Stimulated activated CD8-positive, alpha-beta memory T cell treated with anti-CD3 and anti-CD28 coated beads, Interleukin-7, amount 100 ng/mL, for 1 hour (primary cell): Measurements from ENCODE around the gene ZFAND3.
"Not testable (repeated sequence)": the region's sequence is repeated elsewhere in the genome, so short reads cannot be mapped to it uniquely, and the experiment has no call there.

ENCODE experiments used
- DNase-seq, 2 donors: peaks; one replicate each; pipeline ENCODE4 v3.0.0-alpha.2; 2020; ENCODE audit warnings: low read depth in 2 of 2

ZFAND3 gene

DNA sequence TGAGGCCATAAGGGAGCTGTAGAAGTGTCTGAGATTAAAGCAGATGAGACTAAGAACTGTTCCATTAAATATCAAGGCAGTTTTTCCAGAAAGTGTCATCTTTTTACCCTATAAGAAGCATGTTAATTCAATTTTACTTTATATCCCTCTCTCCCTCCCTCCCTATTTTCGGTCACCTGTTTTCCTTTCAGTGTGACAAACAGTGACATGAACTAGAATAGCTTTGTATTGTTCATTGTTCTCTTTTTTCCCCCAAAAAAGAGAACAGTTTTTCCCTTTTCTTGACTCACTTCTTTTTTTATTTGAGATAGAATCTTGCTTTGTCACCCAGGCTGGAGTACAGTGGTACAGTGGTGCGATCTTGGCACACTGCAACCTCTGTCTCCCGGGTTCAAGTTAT, 269.3 kb downstream of the ZFAND3 start:
- no peak for DNase-seq

DNA sequence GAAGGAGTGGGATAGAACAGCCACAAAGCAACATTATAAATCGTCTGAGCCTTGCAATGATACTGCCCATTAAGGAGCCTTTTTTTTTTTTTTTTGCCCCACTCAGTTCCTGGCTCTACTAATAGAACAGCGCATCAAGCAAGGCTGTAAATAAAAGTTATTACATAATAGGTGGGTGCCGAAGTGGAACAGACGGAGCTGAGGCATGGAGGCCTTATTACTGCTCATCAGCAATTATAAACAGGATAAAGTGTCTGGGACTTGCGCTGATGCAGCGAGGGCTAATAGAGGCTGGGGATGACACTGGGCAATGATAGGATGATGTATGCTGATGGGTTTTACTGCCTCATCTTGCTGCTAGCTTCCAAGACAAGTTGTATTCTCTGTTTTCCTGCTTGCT, 272.1 kb downstream of the ZFAND3 start:
- DNase-seq = no peak

- no peak for DNase-seq
Observed at GRCh38 chr6:38092465-38092864, 272.9 kb downstream of the ZFAND3 start.

- no peak for DNase-seq
Observed at GRCh38 chr6:38092964-38093363, 273.4 kb downstream of the ZFAND3 start.

DNA sequence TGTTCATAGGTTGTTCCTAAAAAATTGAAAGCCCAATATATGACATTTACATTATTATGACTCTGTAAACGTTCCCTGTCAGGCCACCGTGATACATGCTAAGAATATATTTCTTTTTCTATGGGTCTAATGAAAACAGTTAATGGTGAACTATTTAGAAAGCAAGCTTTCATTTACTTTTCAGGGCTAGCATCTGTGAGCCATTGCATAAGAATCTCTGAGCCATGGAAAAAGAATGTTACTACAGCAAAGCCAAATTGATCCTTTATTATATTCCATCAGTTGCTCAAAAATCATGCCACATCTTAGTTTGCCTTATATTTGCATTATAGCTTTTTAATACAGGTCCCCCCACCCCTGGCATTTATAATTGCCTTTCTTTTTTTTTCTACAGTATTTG, 275.5 kb downstream of the ZFAND3 start:
- no peak for DNase-seq

DNA sequence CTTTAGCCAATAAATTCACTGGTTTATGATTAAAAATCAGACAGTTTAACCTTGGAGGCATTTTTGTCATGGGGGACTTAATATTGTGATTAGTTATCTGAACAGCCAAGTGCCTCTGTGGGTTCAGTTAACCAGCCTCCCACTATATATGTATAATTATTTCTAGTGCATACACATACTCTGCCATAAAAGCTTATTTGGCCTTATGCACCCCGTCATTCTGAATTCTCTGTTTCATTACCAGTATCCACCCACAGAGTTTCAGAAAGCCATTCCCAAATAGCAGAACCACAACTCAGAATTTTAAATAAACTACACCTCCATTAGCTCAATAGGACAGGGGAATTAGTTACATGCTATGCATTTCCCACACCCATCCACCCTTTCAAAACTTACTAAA, 279.7 kb downstream of the ZFAND3 start:
- no peak for DNase-seq

GRCh38 chr6:38100380-38100779, 280.9 kb downstream of the ZFAND3 start:
- DNase-seq = no peak

GRCh38 chr6:38103921-38104320, 284.4 kb downstream of the ZFAND3 start:
- no peak for DNase-seq

DNA sequence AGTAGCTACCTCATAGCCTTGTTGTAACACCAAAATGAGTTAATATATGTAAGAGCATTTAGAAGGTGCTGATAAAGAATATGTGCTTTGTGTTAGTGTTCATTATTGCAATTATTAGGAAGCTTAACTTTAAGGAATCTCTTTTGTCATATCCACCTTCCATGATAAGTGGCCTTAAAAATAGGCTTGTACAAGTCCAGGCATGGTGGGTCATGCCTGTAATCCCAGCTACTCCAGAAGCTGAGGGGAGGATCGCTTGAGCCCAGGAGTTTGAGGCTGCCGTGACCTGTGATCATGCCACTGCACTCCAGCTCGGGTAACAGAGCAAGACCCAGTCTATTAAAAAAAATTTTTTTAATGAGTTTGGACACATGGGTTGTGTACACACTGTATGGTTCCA, 285.5 kb downstream of the ZFAND3 start:
- no peak for DNase-seq

- DNase-seq = no peak
Observed at GRCh38 chr6:38107073-38107472, 287.5 kb downstream of the ZFAND3 start.

DNA sequence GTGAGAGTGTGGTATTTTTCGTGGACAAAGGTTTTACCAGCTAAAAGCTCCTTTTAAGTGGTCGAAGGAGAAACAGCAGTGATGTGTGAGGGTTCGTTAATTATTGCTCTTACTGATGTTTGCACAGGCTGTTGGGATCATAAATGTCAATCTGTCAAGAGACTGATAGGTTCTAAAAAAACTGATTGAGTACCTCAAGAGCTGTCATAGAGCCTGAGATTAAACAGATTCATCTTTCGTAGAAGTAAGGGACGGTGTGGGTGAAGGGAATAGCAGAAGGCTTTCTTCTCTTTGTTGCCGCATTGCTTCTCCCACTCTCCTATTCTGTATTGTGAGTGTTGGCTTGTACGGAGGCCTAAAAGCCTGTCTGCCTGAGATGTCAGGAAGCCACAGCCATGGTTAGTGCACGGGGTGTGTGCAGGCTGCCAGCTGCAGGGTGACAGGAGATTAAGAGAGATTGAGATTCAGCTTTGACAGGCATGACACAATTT, 291.0 kb downstream of the ZFAND3 start:
- no peak for DNase-seq

GRCh38 chr6:38112181-38112580, 292.7 kb downstream of the ZFAND3 start:
- no peak for DNase-seq

GRCh38 chr6:38113825-38114576, 294.5 kb downstream of the ZFAND3 start:
- DNase-seq = no peak

- no peak for DNase-seq
Observed at GRCh38 chr6:38114976-38115625, 295.6 kb downstream of the ZFAND3 start.

- no peak for DNase-seq
Observed at GRCh38 chr6:38115626-38116008, 296.1 kb downstream of the ZFAND3 start.

DNA sequence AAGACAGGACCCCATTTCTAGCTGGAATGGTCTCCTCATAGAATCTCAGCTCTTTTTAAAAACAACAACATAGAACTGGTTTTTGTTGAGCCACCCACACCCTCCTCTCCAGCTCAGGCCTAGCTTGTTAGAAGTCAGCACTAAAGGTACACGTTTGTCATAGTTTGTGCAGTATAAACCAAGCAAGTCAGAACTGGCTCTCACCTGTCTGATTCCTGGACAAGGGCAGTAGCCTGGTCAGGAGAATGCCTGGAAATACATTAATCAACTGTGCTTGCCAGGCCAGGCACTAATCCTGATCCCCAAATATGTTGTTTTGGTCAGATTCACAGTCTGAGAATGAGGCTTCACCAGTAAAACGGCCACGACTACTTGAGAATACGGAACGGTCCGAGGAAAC, 296.7 kb downstream of the ZFAND3 start:
- no peak for DNase-seq

DNA sequence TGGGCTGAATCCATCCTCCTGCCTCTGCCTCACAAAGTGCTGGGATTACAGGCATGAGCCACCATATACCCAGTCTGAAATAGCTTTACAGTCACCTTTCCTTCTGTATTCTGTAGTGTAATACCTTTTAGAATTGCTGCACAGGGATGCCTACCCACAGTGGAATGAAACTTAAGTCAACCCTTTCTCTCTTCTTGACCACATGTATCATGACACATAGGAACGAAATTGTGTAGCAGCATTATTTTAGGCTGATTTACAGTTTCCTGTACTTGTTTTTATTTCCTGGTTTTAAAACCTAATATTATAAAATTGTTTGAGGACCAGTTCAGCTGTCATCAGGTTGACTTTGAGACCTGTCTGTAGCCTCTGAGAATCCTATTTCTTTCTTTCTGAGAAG, 297.8 kb downstream of the ZFAND3 start:
- DNase-seq = no peak

GRCh38 chr6:38118791-38119365, 299.4 kb downstream of the ZFAND3 start:
- no peak for DNase-seq

DNA sequence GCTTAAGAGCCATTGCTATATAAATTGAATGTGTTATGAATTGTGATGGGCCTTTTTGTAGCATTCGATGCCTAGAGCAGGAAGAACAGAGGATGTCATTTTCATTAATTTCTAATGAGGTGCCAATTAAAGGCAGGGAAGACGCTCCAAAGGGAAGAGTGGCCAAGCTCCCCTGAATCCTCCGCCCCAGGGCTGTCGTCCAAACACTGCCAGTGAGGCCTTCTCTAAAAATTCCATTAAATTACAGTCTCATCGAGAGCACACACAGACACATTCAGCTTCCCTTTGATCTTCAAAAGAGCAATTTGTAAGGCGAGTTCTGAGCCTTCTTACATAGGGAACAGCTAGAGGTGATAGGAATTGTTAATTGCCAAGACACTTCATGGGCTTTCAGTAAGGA, 300.0 kb downstream of the ZFAND3 start:
- no peak for DNase-seq

DNA sequence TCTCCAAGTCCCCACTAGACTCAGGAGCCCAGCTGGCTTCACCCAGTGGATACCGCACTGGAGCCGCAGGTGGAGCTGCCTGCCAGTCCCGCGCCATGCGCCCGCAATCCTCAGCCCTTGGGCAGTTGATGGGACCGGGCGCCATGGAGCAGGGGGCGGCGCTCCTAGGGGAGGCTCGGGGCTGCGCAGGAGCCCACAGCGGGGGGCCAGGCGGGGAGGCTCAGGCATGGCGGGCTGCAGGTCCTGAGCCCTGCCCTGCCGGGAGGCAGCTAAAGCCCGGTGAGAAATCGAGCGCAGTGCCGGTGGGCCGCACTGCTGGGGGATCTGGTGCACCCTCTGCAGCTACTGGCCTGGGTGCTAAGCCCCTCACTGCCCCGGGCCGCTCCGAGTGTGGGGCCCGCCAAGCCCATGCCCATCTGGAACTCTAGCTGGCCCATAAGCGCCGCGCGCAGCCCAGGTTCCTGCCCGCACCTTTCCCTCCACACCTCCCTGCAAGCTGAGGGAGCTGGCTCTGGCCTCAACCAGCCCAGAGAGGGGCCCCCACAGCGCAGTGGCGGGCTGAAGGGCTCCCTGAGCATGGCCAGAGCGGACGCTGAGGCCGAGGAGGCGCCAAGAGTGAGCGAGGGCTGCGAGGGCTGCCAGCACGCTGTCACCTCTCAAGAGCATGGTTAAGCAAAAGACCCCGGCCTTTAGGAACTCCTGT, 304.8 kb downstream of the ZFAND3 start:
- DNase-seq = not testable (repeated sequence)

GRCh38 chr6:38127284-38127683, 307.8 kb downstream of the ZFAND3 start:
- no peak for DNase-seq

GRCh38 chr6:38131527-38131965, 312.0 kb downstream of the ZFAND3 start:
- DNase-seq = no peak
